ENCODE results near the gene PIBF1. TPM values are rescaled to one million over a fixed set of nuclear protein-coding genes. Genes with fewer than 3 reads are reported as not detected.

Gene PIBF1
- total RNA-seq (10 to 100 TPM in 1 of 2 donors, 1 to 10 TPM in 1; 6.6 to 18.3 TPM), polyA plus RNA-seq (1 to 10 TPM; 3.1 to 6.4 TPM)

- peaks cover 7 to 29% (median 16%) of the 10 kb centered on the region in 4 donors for H3K4me1 ChIP-seq (ENCODE audit: control insufficient read depth in 4 of 4, insufficient read depth in 4 of 4, low read length in 3 of 4)
- peak within 1 kb of the TSS; percentile 85 to 86 for H3K27ac ChIP-seq (ENCODE audit: low read depth in 1 of 2, low read length in 2 of 2)
- H3K9ac ChIP-seq (ENCODE audit: low read depth in 1 of 2, low read length in 2 of 2): peak within 1 kb of the TSS; percentile 82 to 95
- under 1% methylated on average over 81 of the region's 81 CpGs for WGBS
- peak within 1 kb of the TSS; percentile 73 to 97 (median 97) for H3K4me3 ChIP-seq (ENCODE audit: low read depth in 1 of 3, low read length in 3 of 3)
- TF ChIP-seq GABPA (IDR thresholded peaks at IDR 0.05 in 1 of 2, conservative IDR thresholded peaks at IDR 0.05 in 1 of 2) (peak; percentile 98 to 99), HNF4G (IDR thresholded peaks at IDR 0.05) (peak; percentile 20), YY1 (IDR thresholded peaks at IDR 0.05) (peak; percentile 93), ZBTB33 (IDR thresholded peaks at IDR 0.05) (peak; percentile 99), ATF3 (IDR thresholded peaks at IDR 0.05) (peak; percentile 41), TAF1 (conservative IDR thresholded peaks at IDR 0.05) (peak; percentile 84), FOXA2 (IDR thresholded peaks at IDR 0.05) (no peak), MAX (IDR thresholded peaks at IDR 0.05) (peak; percentile 97), RAD21 (IDR thresholded peaks at IDR 0.05) (peak; percentile 15 to 21), SP1 (IDR thresholded peaks at IDR 0.05) (peak; percentile 84), REST (IDR thresholded peaks at IDR 0.05) (peak; percentile 74), EGR1 (IDR thresholded peaks at IDR 0.05; ENCODE audit: low read depth in 2 of 2) (peak; percentile 53 to 77), HNF4A (conservative IDR thresholded peaks at IDR 0.05) (peak in 1 of 2 donors; percentile 22), FOXA1 (IDR thresholded peaks at IDR 0.05) (no peak), NR2F2 (IDR thresholded peaks at IDR 0.05) (peak; percentile 66), RXRA (IDR thresholded peaks at IDR 0.05) (peak; percentile 60 to 66), JUND (IDR thresholded peaks at IDR 0.05) (peak in 1 of 2 donors; percentile 28), CTCF (IDR thresholded peaks at IDR 0.05; ENCODE audit: low read depth, low read length, missing input control) (peak; percentile 1)
- peak; percentile 93 for DNase-seq (ENCODE audit: low spot score)
- no peaks in the 10 kb centered on the region for H3K27me3 ChIP-seq (ENCODE audit: control insufficient read depth in 4 of 4, insufficient read depth in 4 of 4, low read length in 3 of 4)
- H3K36me3 ChIP-seq (ENCODE audit: control insufficient read depth in 4 of 4, insufficient read depth in 3 of 4, low read depth in 1 of 4, low read length in 3 of 4): peaks cover 0 to 15% (median 14%) of the 10 kb centered on the region in 4 donors
- no peaks in the 10 kb centered on the region for H3K9me3 ChIP-seq (ENCODE audit: control insufficient read depth in 4 of 4, low read length in 3 of 4)
Measured at GRCh38 chr13:72781451-72782439, at the start of gene PIBF1, which contains the start of gene DIS3. Gene PIBF1, plus strand, starts transcription at chr13:72782133. Its CDS starts 1,337 bp downstream, at chr13:72783470. Gene DIS3, minus strand, starts transcription at chr13:72781900. Its CDS starts 68 bp downstream, at chr13:72781832.
